CMK (cell line): ENCODE measurements around the gene OR6S1.
"Not testable (repeated sequence)": the region's sequence is repeated elsewhere in the genome, so short reads cannot be mapped to it uniquely, and the experiment has no call there.

Experiments used
- DNase-seq: peaks from one replicate; pipeline ENCODE4 v3.0.0-alpha.2; 2010; ENCODE audit warnings: low read depth

OR6S1 gene

GRCh38 chr14:20610002-20610765 is 31.3 kb downstream of the OR6S1 start:
- DNase-seq = no peak

GRCh38 chr14:20609215-20610001 is 32.1 kb downstream of the OR6S1 start:
- no peak for DNase-seq

DNA sequence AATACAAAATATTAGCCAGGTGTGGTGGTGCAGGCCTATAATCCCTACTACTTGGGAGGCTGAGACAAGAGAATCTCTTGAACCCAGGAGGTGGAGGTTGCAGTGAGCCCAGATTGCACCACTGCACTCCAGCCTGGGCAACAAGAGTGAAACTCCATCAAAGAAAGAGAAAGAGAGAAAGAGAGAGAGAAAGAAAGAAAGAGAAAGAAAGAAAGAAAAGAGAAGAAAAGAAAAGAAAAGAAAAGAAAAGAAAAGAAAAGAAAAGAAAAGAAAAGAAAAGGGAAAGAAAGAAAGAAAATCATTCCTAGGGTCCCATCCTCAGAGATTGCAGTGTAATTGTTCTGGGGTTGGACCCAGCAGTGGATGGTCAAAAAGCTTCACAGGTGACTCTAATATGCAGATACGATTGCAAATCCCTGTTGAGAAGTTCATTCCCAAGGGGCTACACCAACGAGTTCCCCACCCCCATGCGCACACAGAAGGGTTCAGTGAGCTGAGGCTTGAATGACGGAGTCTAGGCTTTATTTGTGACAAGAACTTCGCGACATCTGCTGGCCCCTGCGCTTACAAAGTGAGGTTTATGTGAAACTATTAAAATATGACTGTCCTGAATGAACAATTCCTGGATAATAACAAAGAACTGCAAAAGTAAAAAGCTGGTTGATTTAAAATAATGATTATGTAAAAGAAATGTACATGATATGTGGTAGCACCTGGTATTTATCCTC is 32.9 kb downstream of the OR6S1 start:
- no peak for DNase-seq

DNA sequence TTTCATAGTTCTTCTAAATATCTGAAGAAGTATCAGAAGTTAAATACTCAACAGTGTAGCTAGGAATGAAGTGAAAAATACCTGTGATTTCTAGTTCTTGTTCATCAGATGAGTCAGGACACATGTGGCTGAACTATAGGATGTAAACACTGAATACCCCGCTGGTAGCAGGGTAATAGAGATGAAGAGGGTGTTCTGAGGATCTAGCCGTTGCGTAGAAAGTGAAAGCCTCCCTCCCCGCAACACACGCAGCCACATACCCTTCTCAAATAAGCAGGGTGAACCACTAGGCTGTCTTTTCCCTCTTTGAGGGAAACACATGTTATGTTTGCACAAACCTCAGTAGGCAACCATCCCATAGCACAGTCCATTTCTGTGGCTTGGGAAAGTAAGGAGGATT is 33.9 kb downstream of the OR6S1 start:
- DNase-seq = no peak

DNA sequence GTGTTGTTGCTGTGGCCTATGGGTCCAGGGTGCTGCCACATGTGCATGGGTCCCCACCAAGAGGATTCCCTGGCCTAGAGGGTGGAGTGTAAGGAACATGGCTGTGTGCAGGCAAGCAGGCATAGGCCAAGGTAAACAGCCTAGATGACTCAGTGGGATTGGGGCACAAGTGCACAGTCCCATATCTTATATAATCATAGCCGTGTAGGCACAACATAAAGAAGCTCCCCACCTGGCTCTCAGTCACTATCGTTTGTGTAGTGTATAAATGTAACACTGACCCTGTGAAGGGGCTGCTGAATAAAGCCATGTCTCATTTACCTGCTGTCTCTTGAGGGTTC is 34.6 kb downstream of the OR6S1 start:
- no peak for DNase-seq

GRCh38 chr14:20606190-20606901 is 35.1 kb downstream of the OR6S1 start:
- no peak for DNase-seq

GRCh38 chr14:20603813-20604690 is 37.4 kb downstream of the OR6S1 start:
- no peak for DNase-seq

DNA sequence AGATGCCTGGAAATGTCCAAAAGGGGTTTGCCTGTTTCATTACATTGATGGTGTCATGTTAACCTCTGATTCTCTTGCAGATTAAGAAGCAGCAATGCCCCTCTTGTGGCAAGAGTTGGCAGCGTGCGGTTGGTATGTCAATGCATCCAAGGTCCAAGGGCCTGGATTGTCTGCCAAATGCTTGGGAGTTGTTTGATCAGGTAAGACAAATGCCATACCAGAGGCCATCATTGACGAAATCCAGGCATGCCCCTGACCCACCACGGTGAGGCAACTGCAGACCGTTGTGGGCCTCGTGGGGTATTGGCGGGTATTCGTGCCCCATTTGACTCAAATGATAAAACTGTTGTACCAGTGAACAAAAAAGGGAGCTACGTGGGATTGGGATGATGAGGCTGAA is 38.9 kb downstream of the OR6S1 start:
- DNase-seq = no peak

DNA sequence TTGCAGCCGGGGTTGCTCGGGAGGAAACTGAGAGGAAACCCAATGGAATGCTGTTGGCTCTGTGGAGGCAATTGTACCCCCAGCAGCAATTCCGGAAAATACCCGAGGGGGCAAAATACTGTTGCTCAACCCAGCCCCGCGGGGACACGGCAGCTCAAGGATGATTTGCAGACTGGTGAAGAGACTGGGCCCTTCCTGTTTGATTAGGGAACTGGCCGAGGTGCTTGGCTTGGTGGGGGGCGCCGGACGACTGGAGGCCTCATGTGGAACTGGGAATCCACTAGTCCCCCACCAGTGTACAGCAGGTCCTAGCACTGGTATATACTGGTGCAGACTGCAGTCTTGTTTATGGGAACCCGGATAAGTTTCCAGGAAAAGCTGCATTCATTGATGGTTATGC is 40.0 kb downstream of the OR6S1 start:
- no peak for DNase-seq

DNA sequence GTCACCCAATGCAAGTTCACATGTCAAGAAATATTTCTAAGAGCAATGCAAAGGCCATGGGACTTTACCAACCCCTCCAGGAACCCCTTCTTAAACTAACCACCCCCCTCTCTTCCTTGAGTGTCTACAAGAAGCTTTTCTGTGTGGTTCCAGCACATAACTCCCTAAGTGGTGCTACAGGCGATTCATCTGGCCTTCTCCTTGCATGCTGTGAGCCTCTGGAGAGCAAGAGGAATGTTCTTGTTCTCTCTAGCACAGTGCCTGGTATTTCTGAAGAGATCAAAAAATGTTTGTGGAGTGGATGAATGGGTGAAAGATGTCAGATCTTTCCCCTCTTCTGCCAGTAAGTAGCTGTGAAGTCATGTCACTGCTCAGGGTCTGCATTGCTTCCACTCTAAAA is 44.4 kb downstream of the OR6S1 start:
- no peak for DNase-seq

GRCh38 chr14:20595726-20596125 is 45.8 kb downstream of the OR6S1 start:
- not testable (repeated sequence) for DNase-seq

DNA sequence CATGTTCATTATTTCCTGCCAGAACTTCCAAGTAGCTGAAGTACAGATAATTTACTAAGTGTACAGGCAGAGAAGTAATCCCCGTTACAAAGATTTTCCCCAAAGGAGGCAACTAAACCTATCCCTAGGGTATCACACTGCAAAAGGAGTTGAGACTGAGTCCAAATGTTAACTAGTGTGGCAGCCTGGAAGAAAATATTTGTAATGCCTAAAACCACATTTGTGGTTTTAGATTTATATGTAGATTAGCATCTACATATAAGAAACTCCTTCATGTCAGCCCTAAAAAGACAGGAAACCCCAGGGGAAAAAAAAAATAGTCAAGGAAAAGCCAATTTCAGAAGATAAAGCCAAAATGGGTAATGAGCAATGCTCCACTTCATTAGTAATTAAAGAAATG is 48.9 kb downstream of the OR6S1 start:
- no peak for DNase-seq

DNA sequence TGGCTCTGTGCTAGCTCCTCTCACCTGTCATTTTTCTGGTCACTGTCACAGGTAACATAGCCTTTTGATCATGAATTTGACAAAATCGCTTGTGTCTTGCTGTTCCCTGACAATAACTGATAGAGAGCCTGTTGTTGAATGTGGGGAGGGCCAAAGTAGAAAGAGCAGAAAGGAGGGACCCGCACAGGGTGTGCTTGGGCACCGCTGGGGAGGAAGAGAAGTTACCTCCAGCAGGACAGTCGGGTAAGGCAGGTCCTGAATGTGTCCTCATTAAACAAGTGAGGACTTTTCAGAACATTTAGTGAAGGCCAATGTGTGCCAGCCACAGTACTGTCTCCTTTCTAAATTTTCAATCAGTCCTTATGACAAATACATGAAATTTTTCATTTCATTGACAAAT is 50.3 kb downstream of the OR6S1 start, which contains the start of gene RNASE12:
RNASE12 (minus strand) TSS at position 142 of the 400 bp plus-strand sequence. CDS start 653 bp downstream, outside the sequence.
- no peak for DNase-seq
